Endodermal cell (in vitro differentiated cells): Measurements from ENCODE around the gene TTC13. TPM values are rescaled to one million over a fixed set of nuclear protein-coding genes. Genes with fewer than 3 reads are reported as not detected.

ENCODE experiments used
- DNase-seq: peaks from one replicate; pipeline ENCODE4 v3.0.0-alpha.2; 2017
- H3K27ac ChIP-seq: 2 replicates; pipeline ENCODE4 v1.5.1; 2013; ENCODE audit warnings: mild to moderate bottlenecking, low read depth, low read length, moderate library complexity
- H3K27me3 ChIP-seq: 2 replicates; pipeline ENCODE4 v1.6.1; 2013; ENCODE audit warnings: mild to moderate bottlenecking, low read length, moderate library complexity; ENCODE audit not compliant: insufficient read depth, control insufficient read depth, poor library complexity, severe bottlenecking
- H3K36me3 ChIP-seq: 2 replicates; pipeline ENCODE4 v1.7.0; 2013; ENCODE audit warnings: mild to moderate bottlenecking, low read length, moderate library complexity; ENCODE audit not compliant: control insufficient read depth, insufficient read depth
- H3K4me1 ChIP-seq: one replicate; pipeline ENCODE4 v1.7.0; 2013; ENCODE audit warnings: low read length; ENCODE audit not compliant: control insufficient read depth, insufficient read depth
- H3K4me3 ChIP-seq: 2 replicates; pipeline ENCODE4 v1.5.1; 2013; ENCODE audit warnings: mild to moderate bottlenecking, low read length, moderate library complexity
- H3K9ac ChIP-seq: 2 replicates; pipeline ENCODE4 v1.6.1; 2013; ENCODE audit warnings: mild to moderate bottlenecking, low read length, moderate library complexity; ENCODE audit not compliant: poor library complexity, severe bottlenecking; ENCODE audit errors: extremely low read depth
- H3K9me3 ChIP-seq: 2 replicates; pipeline ENCODE4 v1.6.1; 2013; ENCODE audit warnings: mild to moderate bottlenecking, low read length, moderate library complexity; ENCODE audit not compliant: control insufficient read depth
- H3K27ac Mint-ChIP-seq: 2 replicates; pipeline ENCODE4 v1.8.0; 2020; ENCODE audit warnings: mixed read lengths
- H3K27me3 Mint-ChIP-seq: 2 replicates; pipeline ENCODE4 v1.8.0; 2021; ENCODE audit warnings: mild to moderate bottlenecking, mixed read lengths; ENCODE audit not compliant: insufficient read depth
- H3K36me3 Mint-ChIP-seq: 2 replicates; pipeline ENCODE4 v1.8.0; 2020; ENCODE audit warnings: low read depth, mixed read lengths
- H3K4me1 Mint-ChIP-seq: 2 replicates; pipeline ENCODE4 v1.8.0; 2020; ENCODE audit warnings: mixed read lengths
- H3K4me3 Mint-ChIP-seq: 2 replicates; pipeline ENCODE4 v1.8.0; 2020; ENCODE audit warnings: mild to moderate bottlenecking, moderate library complexity, mixed read lengths
- H3K9me3 Mint-ChIP-seq: 2 replicates; pipeline ENCODE4 v1.8.0; 2020; ENCODE audit warnings: mild to moderate bottlenecking, mixed read lengths
- WGBS, 2 experiments: methylation state at CpG; one replicate each; pipeline versions ENCODE4 v1.1.5 to v1.1.7; 2013; ENCODE audit warnings: missing lambda C conversion rate in 2 of 2, mixed read lengths in 1 of 2; ENCODE audit not compliant: insufficient coverage in 1 of 2, insufficient read length in 1 of 2; 5-methylcytosine and 5-hydroxymethylcytosine counted together
- total RNA-seq, 2 donors: library from RNA; stranded (reverse); fragmentation: NEBNext Ultra II Directional in 1 of 2; extraction: Animal tissue kit (Norgen Biotek cat#: 25700) in 1 of 2; gene quantifications; 2 replicates in 1 of 2; 3 replicates in 1 of 2; pipeline ENCODE4 v1.2.1, GENCODE V29; 2021
- TF ChIP-seq, protein P1 (sequence below): fragments of 200-600 bp; sonication (generic); conservative IDR thresholded peaks from 2 replicates; pipeline ENCODE4 v1.5.0; 2021; ENCODE audit warnings: antibody characterized with exemption, mild to moderate bottlenecking

The TTC13 gene
- total RNA-seq, 2 donors from 2014 or later, result 12.4 to 14.5 TPM

- peaks cover 17% of the 10 kb centered on the region for H3K36me3 Mint-ChIP-seq
- Histone ChIP-seq H3K9ac (no peak overlapping the region), H3K4me3 (no peak overlapping the region), H3K4me1 (no peaks in the 10 kb centered on the region), H3K27me3 (no peaks in the 10 kb centered on the region), H3K9me3 (no peaks in the 10 kb centered on the region), H3K36me3 (peaks cover 13% of the 10 kb centered on the region), H3K27ac (no peak overlapping the region)
- H3K27me3 Mint-ChIP-seq, result peaks cover 1% of the 10 kb centered on the region
- no peak overlapping the region for H3K27ac Mint-ChIP-seq
- H3K4me1 Mint-ChIP-seq, result no peaks in the 10 kb centered on the region
- H3K4me3 Mint-ChIP-seq, result no peak overlapping the region
- DNase-seq, result no peak
- TF ChIP-seq, protein P1, sequence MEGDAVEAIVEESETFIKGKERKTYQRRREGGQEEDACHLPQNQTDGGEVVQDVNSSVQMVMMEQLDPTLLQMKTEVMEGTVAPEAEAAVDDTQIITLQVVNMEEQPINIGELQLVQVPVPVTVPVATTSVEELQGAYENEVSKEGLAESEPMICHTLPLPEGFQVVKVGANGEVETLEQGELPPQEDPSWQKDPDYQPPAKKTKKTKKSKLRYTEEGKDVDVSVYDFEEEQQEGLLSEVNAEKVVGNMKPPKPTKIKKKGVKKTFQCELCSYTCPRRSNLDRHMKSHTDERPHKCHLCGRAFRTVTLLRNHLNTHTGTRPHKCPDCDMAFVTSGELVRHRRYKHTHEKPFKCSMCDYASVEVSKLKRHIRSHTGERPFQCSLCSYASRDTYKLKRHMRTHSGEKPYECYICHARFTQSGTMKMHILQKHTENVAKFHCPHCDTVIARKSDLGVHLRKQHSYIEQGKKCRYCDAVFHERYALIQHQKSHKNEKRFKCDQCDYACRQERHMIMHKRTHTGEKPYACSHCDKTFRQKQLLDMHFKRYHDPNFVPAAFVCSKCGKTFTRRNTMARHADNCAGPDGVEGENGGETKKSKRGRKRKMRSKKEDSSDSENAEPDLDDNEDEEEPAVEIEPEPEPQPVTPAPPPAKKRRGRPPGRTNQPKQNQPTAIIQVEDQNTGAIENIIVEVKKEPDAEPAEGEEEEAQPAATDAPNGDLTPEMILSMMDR, result no peak
- 85 to 93% methylated on average over 8 of the region's 8 CpGs for WGBS, 2 experiments
- no peaks in the 10 kb centered on the region for H3K9me3 Mint-ChIP-seq
Observed at GRCh38 chr1:230916587-230917283, 61.9 kb downstream of the TTC13 start.

GRCh38 chr1:230915078-230915477 lies 63.6 kb downstream of the TTC13 start:
- H3K36me3 Mint-ChIP-seq, result peaks cover 15% of the 10 kb centered on the region
- Histone ChIP-seq H3K9ac (no peak overlapping the region), H3K27ac (no peak overlapping the region), H3K4me1 (no peaks in the 10 kb centered on the region), H3K27me3 (no peaks in the 10 kb centered on the region), H3K9me3 (no peaks in the 10 kb centered on the region), H3K36me3 (peaks cover 20% of the 10 kb centered on the region), H3K4me3 (no peak overlapping the region)
- H3K27me3 Mint-ChIP-seq, result peaks cover 1% of the 10 kb centered on the region
- DNase-seq, result no peak
- H3K4me3 Mint-ChIP-seq, result no peak overlapping the region
- no peaks in the 10 kb centered on the region for H3K9me3 Mint-ChIP-seq
- H3K4me1 Mint-ChIP-seq, result no peaks in the 10 kb centered on the region
- H3K27ac Mint-ChIP-seq, result no peak overlapping the region
- TF ChIP-seq, protein P1, result no peak

DNA sequence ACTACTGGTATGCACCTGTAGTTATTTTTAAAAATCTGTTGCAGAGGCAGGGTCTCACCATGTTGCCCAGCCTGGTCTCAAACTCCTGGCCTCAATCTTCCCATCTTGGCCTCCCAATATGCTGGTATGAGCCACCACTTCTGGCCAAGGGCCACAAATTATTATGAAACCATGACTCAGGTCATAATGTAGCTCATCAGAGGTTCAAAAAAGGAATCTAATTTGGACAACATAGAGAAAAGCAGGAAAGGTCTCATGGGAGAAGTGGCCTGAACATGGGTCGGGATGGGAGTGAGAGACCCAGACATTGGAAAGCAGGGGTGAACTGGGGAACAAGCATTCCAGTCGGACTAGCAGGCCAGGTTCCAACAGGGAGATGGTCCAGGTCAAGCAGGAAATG lies 65.2 kb downstream of the TTC13 start:
- WGBS, 2 experiments, result 92 to 100% methylated on average over 2 of the region's 2 CpGs
- Mint-ChIP-seq H3K9me3 (no peaks in the 10 kb centered on the region), H3K27ac (no peak overlapping the region), H3K4me3 (no peak overlapping the region), H3K4me1 (no peaks in the 10 kb centered on the region), H3K36me3 (peaks cover 14% of the 10 kb centered on the region), H3K27me3 (peaks cover 1% of the 10 kb centered on the region)
- Histone ChIP-seq H3K36me3 (peaks cover 22% of the 10 kb centered on the region), H3K9ac (no peak overlapping the region), H3K9me3 (no peaks in the 10 kb centered on the region), H3K4me3 (no peak overlapping the region), H3K27me3 (no peaks in the 10 kb centered on the region), H3K4me1 (no peaks in the 10 kb centered on the region), H3K27ac (no peak overlapping the region)
- TF ChIP-seq, protein P1, result no peak
- DNase-seq, result no peak
